Cerebellar nuclear complex (tissue), 1 donor: Measurements from ENCODE around the gene SFXN2.
"Not testable (repeated sequence)": the region's sequence is repeated elsewhere in the genome, so short reads cannot be mapped to it uniquely, and the experiment has no call there.

ENCODE experiments used
- DNase-seq, 2 experiments: peaks; one replicate each; lab custom pipeline; 2025; lab: John Stamatoyannopoulos, UW

SFXN2 gene, protein sequence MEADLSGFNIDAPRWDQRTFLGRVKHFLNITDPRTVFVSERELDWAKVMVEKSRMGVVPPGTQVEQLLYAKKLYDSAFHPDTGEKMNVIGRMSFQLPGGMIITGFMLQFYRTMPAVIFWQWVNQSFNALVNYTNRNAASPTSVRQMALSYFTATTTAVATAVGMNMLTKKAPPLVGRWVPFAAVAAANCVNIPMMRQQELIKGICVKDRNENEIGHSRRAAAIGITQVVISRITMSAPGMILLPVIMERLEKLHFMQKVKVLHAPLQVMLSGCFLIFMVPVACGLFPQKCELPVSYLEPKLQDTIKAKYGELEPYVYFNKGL

DNA sequence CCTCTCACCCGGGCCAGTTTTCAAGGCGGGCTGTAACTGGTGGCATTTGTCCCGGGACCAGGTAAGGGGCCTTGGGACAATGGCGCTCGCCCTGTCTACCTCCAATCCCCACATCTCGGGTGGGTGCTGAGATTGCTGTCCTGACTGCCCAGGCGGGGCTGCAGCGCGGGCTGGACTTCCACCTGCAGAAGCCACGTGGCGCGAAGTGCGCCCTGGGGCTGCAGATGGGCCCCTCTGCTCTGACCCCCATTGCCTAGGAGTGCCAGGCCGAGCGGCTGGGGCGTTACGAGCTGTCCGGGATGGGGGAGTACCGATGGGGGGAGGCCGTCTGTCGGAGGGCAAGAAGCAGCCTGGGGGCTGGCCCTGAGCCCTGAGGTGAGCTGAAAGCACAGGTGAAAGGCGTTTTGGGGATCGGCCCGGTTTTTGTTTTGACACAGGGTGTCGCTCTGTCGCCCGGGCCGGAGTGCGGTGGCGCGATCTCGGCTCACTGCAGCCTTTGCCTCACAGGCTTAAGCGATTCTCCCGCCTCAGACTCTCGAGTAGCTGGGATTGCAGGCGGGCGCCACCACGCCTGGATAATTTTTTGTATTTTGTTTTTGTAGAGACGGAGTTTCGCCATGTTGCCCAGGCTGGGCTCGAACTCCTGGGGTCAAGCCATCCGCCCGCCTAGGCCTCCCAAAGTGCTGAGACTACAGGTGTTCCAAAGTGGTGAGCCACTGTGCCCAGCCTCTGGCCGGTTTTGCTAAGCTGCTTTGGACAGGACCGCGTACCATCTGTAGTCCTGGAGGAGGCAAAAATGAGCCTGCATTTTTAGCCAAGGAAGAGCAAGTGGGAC, at the start of gene SFXN2:
Gene SFXN2 (plus strand): TSS at position 16 of the 835 bp plus-strand sequence. CDS start 12,001 bp downstream, outside the sequence.
- DNase-seq, result no peak

DNA sequence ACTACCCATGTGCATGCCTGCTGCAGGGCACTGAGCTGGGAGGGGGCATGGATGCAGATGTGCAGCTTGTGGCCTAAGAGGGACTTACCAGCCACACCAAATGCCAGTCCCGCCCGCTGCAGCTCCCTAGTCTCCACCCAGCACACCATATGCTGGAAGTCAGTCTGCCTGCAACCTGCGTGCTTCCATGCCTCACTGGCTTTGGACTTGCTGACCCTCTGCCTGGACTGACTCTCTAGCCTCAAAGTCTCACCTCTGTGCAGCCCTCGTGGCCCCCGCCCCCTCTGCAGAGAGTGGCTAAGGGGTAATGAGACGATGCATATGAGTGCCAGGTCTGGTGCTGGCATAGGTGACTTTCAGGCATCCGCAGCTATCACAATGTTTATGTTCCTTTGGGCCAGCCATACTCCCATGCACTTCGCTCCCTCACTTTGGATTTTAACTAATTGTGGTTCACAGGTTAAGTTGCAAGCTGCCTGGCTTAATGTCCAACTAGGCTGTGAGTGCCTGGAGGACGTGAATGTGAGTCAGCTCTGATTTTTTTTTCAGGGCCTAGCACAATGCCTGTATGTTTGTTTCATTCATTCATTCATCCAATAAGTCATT, 48.4 kb upstream of the SFXN2 start:
- DNase-seq, result no peak

DNA sequence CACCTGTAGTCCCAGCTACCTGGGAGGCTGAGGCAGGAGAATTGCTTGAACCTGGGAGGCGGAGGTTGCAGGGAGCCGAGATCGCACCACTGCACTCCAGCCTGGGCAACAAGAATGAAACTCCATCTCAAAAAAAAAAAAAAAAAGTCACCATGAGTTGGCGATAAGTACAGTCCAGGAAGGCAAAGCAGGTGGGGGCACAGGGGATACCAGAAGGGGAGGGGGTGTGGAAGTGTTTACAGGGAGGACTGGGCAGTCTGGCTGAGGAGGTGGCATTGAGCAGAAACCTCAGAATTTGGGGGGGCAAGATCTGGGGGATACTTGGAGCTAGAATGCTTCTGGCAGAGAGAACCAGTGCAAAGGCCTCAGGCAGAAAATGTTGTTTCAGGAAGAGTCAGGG, 47.0 kb upstream of the SFXN2 start:
- not testable (repeated sequence) for DNase-seq

DNA sequence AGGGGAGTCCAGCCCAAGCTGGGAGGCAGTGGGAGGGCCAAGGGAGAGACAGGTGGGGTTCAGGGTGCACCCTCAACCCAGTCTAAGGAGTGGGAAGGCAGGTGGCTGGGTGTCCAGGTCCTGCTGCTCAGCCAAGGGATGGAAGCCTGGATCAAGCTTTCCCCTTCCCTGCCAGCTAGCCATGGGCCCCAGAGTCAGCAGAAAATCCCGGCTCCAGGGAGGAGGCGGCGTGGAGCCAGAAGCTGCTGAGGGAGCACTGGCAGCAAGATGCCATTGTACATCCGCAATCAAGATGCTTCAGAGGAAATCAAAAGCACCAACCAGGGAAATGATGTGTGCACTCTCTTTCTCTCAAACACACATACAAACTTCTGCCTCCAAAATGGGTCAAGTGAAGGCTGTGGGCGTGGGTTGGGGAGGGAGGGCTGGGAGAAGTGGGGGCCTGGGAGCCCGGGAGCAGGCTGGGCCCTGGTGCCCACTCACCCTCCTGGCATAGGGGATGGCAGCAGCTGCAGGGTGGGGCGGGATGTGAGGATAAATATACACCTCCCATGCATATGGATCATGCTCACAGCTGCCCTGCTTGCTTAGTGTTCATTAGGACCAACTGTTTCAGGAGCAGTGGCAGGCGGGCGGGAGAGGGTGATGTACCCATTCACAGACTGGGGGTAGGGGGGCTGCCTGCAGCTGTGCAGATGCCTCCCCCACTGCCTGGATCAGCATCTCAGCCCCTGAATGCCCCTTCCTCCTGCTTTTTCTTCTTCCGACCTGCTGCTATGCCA, 45.9 kb upstream of the SFXN2 start:
- DNase-seq, result no peak

DNA sequence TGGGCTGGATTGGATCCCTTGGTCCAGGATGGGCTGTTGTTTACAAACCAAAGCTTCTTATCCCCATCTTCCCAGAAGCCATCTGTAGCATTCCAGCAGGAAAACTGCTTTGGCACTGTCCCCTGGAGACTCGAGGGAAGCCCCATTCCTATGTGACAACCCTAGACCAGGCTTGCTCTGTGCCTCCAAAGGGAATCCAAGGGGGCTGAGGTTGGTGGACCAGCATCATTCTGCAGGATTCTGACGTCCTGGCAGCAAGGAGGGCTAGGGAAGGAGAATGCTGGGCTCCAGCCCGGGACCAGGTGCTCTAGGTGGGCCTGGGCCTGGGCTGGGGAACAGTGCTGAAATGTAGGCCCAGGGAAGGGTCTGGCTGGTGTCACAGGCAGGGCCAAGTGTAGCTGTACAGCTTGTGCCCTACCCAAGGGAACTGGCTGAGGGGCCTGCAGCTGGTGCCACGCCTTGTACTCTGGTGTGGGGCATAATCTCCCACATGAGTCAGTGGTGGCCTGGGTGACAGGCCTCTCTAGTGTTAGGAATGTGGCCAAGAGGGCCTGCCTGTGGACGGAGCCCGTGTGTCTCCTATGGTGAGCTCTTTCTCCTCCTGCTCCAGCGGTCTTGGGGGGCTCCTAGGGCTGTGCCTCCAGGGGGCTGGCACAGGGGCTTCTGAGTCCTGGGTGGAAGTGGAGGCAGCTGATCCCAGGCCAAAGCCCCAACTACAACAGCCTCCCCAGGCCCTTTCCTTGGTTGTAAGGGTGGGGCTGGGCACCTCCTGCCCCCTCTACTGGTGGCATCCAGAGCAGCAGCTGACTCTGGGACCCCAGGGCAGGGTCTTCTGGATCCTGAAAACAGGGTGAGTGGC, 45.0 kb upstream of the SFXN2 start:
- DNase-seq, result no peak

DNA sequence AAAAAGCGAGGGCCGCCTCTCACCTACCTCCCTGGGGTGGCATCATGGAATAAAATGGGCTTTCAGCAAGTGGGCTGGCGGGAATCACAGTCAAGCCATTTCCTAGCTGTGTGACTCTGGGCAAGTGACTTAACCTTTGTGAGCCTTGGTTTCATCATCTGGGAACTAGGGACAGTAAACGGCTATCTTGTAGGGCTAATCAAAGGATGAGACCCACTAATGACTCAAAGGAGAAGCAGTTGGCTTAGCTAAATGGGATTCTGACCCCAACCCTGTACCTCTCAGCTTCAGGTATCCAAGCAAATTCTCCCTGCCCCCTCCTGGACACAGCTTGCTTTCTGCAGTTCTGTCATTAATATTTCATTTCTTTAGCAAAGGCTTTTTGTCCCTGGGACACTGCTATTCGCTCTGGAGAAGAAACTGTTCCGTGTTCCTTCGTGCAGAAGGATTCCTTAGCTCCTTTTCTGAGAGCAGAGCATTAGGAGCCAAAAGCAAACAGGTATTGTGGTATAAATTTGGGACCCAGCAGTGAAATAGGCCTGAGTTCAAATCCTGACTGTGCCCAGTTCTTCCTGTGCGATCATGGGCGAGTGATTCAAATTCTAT, 44.3 kb upstream of the SFXN2 start:
- no peak for DNase-seq

DNA sequence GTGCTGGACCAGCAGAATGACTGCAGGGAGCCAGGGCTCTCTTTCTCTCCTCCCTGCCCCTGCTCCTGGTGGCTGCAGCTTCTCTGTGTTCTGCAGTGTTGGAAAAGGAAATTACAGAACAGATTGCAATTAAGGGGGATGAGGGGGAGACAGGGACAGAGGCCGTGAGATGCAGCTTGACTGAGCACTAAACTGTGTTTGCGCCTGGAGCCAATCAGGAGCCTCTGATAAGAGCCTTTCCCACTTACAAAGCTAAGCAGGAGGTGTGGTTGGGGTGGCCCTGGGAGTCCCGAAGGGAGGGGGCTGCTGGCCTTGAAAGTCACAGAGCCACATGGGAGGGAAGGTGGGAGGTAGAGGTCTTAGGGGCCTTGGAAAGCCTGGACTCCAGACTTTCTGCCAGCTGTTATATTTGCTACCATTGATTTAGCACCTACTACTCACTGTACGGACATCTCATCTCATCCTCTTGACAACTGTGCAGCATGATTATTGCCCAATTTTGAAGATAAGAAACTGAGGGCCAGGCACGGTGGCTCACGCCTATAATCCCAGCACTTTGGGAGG, 43.5 kb upstream of the SFXN2 start:
- no peak for DNase-seq

DNA sequence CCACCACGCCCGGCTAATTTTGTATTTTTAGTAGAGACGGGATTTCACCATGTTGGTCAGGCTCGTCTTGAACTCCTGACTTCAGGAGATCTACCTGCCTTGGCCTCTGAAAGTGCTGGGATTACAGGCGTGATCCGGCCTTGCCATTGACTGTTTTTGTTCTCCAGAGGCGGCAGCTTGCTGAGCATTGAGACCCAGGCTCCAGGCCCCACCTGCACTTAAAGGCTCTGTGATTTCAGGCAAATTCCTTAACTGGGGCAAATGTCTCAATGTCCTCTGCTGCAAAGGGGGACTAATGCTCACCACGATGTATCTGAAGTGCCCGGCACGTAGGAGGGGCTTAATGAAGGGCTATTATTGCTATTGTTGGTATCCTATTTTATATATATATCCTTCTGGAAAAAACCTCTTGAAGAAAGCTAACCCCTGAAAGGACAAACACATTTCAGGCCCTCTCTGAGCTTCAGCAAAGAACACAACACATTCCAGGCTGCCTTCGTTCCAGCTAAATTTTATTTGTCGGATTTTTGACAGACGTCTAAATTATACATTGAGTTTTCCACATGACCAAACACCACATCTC, 41.1 kb upstream of the SFXN2 start:
- DNase-seq, result no peak

DNA sequence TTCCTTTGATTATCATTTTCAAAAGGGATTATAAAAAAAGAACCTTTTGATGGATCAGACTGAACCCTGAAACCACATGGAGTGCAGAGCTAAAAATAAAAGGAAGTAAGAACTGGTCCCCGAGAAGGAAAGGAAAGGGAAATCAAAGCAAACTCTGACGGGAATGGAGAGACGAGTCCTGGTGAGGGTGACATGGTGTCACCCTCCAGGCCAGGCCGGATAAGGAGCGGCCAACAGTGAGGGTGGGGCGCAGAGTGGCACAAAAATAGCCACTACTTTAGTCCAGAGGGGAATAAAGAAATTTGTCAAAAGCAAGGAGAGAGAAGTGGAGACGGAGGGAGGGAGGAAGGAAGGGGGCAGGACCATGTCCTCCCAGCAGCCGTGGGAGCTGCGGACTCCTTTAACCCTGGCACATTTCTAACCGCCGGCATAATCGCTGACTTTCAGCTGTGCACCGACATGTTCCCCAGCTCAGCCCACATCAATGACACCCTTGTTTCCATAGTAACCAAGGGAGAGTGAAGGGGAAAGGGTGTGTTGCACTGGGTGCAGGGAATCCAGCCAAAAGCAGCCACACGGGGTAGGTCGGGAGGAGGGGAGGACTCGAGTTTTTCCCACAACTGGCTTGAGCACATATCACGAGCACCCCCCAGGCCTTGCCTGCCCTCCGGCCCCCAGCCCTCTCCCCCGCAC, 40.5 kb upstream of the SFXN2 start:
- no peak for DNase-seq

DNA sequence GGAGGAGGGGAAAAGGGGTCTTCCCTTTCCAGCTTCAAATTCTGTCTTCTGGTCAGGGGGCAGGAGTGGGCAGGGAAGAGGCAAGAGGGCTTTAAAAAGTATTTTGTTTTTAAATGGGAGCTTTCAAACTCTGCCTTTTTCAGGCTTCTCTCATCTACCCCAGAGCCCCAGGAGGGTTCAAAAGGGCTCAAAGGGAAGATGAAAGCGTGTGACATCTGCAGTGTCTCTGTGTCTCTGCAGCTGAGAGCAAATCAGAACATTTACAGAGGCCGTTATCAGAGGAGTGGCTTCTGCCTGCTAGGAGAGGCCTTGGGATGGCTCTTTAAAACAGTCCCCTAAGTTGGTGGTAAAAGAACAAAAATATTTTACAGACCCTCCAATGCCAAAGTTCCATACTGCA, 39.9 kb upstream of the SFXN2 start:
- no peak for DNase-seq

DNA sequence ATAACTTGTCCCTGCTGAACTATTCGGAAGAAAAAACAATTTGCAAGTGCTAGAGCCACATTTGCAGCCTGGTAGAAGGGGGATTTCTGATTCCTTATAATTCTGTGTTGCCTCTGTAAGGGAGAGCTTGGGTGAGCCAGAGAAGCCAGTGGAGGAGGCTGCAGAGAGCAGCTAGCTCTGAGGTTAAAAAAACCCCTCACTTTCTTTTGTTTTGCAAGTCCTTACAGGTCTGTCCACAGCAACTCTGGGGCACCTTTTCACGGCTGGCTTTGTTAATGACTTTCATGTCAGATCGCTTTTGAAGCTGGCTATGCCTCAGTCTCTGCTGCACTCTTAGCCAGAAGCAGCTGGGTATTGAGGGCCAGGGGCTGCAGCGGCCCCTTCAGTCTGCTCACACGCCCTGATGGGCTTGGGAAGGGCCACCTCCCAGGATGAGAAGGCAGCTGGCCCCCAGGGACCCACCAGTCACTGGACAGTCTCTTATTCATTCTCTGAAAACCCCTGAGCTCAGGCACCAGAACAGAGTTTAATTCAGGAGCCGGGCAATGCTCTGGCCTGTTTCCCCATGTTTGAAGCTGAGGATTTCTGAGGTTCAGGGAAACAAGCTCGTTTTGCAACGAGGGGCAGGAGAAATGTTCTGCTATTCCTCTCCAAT, 39.3 kb upstream of the SFXN2 start:
- no peak for DNase-seq

DNA sequence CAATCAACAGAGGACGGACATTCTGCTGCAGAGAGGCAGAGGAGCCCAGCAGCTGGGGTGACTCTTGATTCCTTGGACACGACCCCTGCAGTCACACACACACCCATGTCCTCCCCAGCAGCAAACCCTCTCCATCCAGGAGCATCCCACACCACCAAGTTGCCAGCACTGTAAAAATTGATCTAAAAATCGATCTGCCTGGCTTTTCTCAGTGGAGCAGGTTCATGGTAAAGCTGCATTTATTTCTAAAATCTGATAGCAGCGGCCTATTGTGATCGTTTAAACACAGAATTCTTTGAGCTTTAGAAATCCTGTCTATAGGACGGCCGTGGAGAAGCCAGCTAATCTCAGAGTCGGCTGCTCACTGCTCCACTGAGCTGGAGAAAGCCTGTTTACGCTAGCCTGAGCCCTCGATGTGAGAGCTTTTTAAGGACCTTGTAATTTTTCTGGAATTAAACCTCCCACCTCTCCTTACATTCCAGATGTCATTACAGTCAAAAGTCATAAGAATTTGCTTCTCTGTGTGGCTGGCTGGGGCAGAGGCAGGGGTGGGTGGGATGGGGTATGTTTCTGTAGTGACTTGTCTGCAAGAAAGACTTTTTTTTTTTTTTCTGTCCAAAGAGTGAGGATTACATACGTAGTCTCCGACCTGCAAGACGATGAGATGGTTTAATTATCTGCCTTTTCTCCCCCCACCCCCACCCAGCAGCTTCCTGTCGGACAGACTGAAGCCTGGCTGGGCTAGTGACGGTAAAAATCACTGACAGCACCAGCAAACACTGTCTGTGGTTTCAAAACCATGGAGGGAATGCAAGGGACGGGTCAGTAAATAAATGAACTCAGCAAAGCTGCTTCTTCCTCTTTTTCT, 38.5 kb upstream of the SFXN2 start:
- no peak for DNase-seq

DNA sequence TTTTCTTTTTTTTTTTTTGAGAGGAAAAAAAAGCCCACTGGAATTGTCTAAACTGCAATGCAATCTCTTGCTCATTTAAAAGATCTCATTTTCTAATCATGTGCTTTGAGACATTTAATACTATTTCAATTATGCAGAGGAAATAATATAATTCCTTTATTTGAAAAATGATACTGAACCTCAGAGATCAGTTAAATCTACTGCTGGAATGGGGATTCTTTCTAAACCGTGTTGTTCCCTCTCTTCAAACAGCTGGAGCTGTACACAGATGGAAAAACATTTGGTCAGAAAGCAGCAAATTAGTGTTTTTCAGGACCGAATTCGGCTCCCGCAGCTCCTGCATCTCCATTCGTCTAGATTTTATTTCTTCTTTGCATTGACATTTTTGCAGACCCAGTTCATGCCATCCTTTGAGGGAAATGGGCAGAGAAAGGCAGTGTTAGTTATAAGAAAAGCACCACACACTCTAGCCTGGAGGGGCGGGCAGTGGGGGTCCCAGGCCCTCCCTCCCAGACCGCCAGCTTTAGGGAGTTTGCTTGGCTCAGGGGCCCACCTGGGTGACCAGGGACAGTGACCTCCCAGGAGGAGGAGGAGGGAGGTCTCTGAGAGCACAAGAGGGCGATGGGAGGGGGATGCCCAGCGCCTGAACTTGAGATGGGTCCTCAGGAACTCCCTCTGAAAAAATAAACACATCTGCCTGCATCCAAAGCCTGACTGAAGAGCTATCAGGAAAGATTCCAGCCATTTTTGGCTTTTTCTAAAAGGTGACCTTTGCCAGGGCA, 37.7 kb upstream of the SFXN2 start:
- no peak for DNase-seq

DNA sequence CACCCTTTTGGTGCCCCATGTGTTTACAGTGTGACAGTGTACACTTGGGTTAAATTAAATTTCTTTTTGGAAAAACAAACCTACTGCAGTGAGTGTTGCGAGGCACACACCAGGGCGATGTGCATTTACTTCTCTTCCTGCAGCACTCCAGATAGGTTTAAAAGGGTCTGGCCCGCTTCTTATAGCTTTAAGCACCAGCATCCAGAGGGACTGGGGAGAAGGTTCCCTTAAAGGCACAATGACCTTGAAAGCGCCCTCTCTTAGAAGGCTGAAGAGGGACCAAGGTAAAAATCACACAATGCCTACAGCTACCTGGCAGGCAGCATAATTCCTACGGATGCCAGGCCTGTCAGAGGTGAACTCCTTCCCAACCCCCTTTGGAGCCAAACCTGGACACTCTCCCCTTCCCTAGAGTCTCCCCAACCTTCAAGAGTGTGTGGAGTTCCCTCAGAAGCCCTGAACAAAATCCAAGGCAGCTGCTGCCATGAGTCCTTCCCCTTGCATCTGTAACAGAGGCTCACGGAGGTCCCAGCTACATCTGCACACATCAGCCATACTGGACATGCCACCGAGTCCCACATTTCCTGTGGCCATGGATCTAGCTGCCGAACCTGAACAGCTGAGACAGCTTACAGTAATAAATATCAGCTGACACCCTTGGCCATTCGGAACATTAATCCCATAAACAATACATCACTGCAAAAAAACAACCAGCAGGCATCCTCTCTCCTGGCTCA, 36.9 kb upstream of the SFXN2 start:
- DNase-seq, result no peak

DNA sequence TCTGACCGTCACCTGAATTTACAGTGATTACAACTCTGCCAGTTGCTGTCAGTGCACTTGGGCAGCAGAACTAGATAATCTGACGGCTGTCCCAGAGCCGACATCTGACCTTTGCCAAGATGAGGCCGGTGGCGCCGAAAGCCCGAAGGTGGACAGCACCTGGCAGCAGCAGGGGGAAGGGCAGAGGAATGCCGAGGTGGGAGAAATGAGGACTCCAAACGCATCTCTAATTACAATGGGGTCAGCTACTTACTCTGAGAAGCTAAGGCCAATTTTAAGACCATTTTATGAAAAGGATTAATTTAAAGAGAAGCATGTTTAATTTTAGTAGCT, 36.4 kb upstream of the SFXN2 start:
- DNase-seq, result no peak

DNA sequence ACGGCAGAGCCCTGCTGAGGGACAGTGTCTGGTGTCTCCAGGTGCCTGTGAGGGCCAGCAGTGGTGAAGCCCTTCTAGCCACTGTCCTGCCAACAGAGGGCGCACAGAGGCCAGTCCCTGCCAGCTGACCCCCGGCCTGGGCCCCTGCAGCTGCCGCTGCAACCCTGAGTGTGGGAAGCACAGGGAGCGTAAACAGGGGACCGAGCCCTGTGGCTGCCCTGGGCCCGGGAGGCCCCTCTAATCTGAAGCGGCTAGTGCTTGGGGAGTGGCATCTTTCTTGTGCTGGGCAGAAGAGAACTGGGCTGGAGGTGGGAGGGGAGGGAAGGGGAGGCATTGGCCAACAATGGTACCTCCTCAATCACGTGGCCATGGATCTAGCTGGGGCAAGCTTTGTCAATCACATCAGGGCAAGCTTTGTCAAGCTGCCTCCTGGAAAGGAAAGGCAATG, 35.6 kb upstream of the SFXN2 start:
- DNase-seq, result no peak
